GM12878 (cell line): ENCODE data around the gene UNC13B. TPM values are rescaled to one million over a fixed set of nuclear protein-coding genes. Genes with fewer than 3 reads are reported as not detected.

Experiments
- BRCA1 ChIP-seq: IDR thresholded peaks from 2 replicates; pipeline ENCODE4 v1.6.1; 2011; ENCODE audit warnings: low read depth, low read length, improper control_type of control experiment
- E2F4 ChIP-seq: IDR thresholded peaks from 2 replicates; pipeline ENCODE4 v1.6.1; 2012; ENCODE audit warnings: low read depth, low read length, improper control_type of control experiment
- E2F8 ChIP-seq: fragments of 450-650 bp; IDR thresholded peaks from 2 replicates; pipeline ENCODE4 v1.6.1; 2018; ENCODE audit warnings: mild to moderate bottlenecking, low read depth, moderate library complexity; ENCODE audit not compliant: partially characterized antibody
- ELK1 ChIP-seq: IDR thresholded peaks from 2 replicates; pipeline ENCODE4 v1.6.1; 2012; ENCODE audit warnings: low read depth, low read length, improper control_type of control experiment
- HDAC6 ChIP-seq: fragments of 200-600 bp; sonication (generic); IDR thresholded peaks from one replicate; pipeline ENCODE4 v1.8.0; 2017; ENCODE audit warnings: antibody characterized with exemption; ENCODE audit not compliant: unreplicated experiment
- HSF1 ChIP-seq: fragments of 150-350 bp; IDR thresholded peaks from 2 replicates; pipeline ENCODE4 v1.6.1; 2014; ENCODE audit warnings: mild to moderate bottlenecking, low read depth, low read length
- NFIC ChIP-seq: IDR thresholded peaks from 2 replicates; pipeline ENCODE4 v1.6.1; 2012; ENCODE audit warnings: low read depth, mild to moderate bottlenecking, inconsistent platforms, low read length, moderate library complexity
- RAD21 ChIP-seq: IDR thresholded peaks from 2 replicates; pipeline ENCODE4 v1.6.1; 2011; ENCODE audit warnings: mild to moderate bottlenecking, low read depth, low read length, moderate library complexity; ENCODE audit not compliant: insufficient read depth
- RELB ChIP-seq: fragments of 450-650 bp; IDR thresholded peaks from 2 replicates; pipeline ENCODE4 v1.6.1; 2017; ENCODE audit warnings: low read depth, mild to moderate bottlenecking, moderate library complexity
- SRF ChIP-seq, 2 experiments: IDR thresholded peaks; 2 replicates each; pipeline ENCODE4 v1.6.1; 2011; ENCODE audit warnings: low read depth in 2 of 2, low read length in 2 of 2, mild to moderate bottlenecking in 1 of 2, moderate library complexity in 1 of 2
- TARDBP ChIP-seq: IDR thresholded peaks from 2 replicates; pipeline ENCODE4 v1.6.1; 2016; ENCODE audit warnings: borderline replicate concordance
- ZNF384 ChIP-seq: IDR thresholded peaks from 2 replicates; pipeline ENCODE4 v1.6.1; 2012; ENCODE audit warnings: low read depth, mild to moderate bottlenecking, low read length, improper control_type of control experiment, borderline replicate concordance
- ZZZ3 ChIP-seq: IDR thresholded peaks from 2 replicates; pipeline ENCODE4 v1.6.1; 2011; ENCODE audit warnings: low read depth; ENCODE audit not compliant: control insufficient read depth, insufficient read length
- polyA plus RNA-seq, 11 experiments: library from polyadenylated mRNA; depleted of rRNA in 4 of 11; unstranded in 6 of 11; stranded (reverse) in 5 of 11; fragments of >200 nt; fragmentation: Nextera tagmentation in 4 of 11; fragmentation: Illumina TruSeq in 1 of 11; extraction: Ambion mirVana in 4 of 11; extraction: Trizol in 1 of 11; gene quantifications; 1 replicate in 1 of 11; 2 replicates in 10 of 11; pipeline versions ENCODE4 v1.2.1 to v1.2.3, GENCODE V29; 2011 to 2016; ENCODE audit warnings: inconsistent platforms in 2 of 11, missing spikeins in 2 of 11, low read depth in 1 of 11
- total RNA-seq, 4 experiments: library from RNA; depleted of rRNA in 3 of 4; stranded (reverse); fragments of >200 nt in 3 of 4; fragmentation: Illumina TruSeq in 1 of 4; extraction: Trizol in 1 of 4; gene quantifications; 2 replicates each; pipeline versions ENCODE4 v1.2.1 to v1.2.3, GENCODE V29; 2013 to 2021

The UNC13B gene
- total and polyA plus RNA-seq, 10 of the 15 experiments (the other 5 are each of a cell fraction or from before 2014, with no cell fraction given), result under 0.01 to 0.42 (median 0.06) TPM; not detected in 4

GRCh38 chr9:35350212-35350611 lies 188.4 kb downstream of the UNC13B start (continued):
- TF ChIP-seq E2F4 (no peak), SRF (IDR thresholded peaks at IDR 0.05; ENCODE audit: low read depth in 2 of 2, low read length in 2 of 2) (no peak), HSF1 (no peak), ZZZ3 (no peak), E2F8 (no peak), RELB (no peak), HDAC6 (no peak), ZNF384 (no peak), BRCA1 (no peak), TARDBP (no peak), ELK1 (no peak), NFIC (no peak), RAD21 (no peak)
